ENCODE data around the gene HOXB3.

Gene HOXB3

DNA sequence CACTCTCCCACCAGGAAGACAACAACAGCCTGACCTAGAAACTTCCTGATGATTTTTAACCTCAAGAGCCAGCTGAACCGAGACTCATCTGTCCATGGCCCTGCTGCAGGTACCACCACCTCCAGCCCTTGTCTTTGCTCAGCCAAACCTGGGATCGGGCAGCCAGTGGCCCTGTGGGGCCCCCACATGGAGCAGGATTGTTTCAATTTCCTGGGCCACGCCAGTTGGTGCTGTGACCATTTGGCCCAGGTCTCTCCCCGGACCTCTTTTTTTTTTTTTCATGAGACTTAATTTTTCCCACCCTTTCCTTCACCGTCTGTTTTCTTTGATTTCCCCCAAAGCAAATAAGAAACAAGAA is 36.9 kb downstream of the HOXB3 start:
- DNase-seq = no peak

DNA sequence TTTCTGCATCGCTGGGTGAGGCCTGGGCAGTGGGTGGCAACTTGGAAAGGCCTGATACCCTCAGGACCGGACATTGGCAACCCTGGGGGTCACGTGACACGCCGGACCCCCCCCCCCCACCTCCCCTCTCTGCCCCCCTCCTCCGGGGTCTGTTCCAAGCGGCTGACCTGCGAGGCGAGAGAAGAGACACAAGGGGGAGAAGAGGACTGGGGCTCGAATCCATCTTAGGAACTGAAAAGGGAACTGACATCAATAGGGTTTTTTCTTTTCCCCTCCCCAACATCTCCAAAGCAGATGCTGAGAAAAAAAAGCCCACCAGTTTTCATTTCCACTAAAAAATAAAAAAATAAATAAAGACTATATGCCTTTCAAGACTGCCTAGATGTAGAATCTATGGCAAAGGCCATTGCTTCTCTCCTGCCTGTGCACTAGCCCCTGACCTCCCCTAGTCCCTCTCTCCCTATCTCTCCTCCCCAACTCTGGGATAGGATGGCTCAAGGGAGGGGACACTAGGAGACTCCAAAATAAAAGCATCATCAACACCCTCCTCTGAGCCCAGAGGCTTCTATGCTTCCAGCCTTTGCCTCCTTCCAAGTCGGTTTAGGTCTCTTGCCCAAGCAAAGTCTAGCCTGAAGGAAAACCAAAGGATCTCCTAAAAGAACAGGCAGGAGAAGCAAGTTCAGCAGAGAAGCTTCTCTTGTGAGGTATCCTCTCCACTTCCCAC is 37.4 kb downstream of the HOXB3 start:
- DNase-seq = no peak

DNA sequence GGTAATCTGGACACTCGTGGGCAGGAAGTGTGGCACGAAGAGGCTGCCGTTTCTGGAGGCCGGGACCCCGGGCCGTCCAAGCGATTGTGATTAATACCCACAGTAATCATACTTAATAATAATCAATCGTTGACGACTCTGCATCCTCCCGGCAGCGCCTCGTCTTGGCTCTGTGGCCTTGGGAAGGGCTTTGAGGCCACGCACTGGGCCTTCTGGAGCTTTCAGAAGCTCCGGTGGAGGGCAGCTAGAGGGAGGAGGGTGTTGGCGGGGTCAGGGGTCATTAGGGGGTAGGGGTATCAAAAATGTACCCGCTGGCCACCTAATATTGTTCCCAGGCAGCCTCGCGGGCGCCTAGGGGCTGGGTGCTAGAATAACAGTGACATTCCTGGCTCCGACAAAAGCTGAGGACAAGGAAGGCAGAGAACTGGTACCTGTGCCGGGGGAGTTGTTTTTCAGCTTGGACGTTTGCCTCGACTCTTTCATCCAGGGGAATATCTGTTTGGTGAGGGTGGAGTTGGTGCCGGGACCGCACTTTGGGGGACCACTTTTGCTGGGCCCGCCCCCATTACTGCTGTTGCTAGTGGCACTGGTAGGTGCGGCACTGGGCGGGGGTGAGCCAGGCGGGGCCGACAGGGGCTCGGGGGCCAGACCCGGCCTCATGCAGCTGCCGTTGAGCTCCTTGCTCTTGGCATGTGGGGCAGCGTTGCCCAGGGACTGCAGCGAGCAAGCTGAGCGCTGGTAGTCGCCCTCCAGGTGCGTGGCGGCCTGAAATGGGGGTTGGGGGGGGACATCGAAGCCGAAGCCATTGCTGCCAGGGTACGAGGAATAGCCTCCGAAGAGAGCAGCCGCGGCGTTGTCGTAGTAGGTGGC is 38.2 kb downstream of the HOXB3 start:
- DNase-seq = no peak

DNA sequence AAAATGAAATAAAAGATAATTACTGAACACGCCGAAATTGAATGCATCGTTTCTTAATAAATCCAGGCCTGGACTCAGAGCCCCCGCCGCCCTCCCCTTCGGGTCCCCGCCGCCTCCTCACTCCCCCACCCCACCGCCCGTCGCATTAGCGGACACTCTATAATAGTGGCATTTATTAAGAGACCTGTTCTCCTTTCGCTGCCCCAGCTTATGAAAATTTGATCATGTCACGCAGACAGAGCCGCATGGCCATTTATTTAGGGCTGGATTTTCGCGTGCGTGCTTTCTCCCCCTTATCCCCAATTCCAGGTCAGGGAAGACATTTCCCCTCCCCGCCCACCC is 38.9 kb downstream of the HOXB3 start:
- no peak for DNase-seq

DNA sequence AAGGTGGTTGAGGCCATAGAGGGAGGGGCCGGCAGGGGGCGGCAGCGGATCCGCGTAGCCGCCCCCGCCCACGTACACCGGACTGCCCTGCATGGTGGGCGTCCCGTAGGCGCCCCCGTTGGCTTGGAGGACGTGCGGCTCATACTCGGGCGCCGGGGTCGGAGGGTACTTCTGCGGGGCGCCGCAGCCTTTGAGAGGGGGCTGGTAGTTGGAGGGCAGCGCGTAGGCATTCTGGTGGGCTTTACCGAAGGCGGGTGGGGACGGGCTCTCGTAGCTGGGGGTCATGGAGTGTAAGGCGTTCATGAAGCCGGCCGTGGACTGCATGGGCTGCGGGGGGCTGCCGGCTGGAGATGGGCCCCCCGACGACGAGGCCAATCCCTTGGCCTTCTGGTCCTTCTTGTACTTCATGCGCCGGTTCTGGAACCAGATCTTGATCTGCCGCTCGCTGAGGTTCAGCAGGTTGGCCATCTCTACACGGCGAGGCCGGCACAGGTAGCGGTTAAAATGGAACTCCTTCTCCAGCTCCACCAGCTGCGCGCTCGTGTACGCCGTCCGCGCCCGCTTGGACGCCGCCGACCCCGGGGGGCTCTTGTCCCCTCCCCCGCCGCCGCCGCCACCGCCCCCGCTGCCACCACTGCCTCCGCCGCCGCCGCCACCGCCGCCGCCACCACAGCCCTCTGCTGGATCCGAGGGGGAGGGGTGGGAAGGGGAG is 39.4 kb downstream of the HOXB3 start:
- DNase-seq = no peak

DNA sequence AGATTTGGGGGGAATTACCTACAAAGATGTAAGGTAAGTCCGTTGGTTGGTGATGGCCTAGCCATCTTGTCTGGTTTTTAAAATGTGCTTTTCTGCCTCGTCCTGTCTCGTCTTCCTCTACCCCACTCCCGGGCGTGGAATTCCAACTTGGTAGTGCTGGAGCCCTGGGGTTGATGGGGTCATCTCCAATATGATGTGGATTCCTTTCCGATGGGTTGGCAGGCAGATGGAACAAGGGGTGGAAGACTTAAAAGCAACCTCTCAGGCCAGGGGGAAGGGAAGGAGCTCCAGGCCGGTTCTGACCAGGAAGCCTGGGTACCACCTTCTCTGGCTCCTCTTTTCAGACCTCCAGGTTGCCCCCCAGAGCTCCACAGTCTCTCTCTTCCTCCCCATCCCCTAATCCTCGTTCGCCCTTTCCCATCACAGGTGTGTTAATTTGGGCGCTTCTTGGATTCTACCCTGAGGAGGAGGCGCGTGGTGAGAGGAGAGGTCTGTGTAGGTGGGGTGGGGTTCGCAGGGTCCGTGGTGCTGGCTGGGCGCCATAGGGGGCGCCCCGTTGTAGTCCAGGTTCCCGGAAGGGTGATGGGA is 40.0 kb downstream of the HOXB3 start:
- no peak for DNase-seq

DNA sequence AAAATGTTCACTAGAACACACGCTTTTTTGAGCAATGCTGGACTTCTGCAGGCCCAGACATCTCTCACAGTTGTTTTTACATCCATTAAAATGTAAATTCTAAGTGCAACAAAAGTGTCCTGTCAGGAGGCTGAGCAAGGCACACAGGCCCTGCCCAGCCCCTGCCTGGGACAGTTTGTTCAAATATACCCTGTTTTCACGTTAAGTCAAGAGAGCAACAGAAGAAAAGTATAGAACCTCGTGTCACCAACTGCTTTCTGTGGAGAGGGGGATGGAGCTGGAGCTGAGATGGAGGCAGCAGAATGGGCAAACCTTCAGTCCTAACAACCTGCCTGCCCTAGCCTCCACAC is 40.8 kb downstream of the HOXB3 start:
- DNase-seq = no peak

DNA sequence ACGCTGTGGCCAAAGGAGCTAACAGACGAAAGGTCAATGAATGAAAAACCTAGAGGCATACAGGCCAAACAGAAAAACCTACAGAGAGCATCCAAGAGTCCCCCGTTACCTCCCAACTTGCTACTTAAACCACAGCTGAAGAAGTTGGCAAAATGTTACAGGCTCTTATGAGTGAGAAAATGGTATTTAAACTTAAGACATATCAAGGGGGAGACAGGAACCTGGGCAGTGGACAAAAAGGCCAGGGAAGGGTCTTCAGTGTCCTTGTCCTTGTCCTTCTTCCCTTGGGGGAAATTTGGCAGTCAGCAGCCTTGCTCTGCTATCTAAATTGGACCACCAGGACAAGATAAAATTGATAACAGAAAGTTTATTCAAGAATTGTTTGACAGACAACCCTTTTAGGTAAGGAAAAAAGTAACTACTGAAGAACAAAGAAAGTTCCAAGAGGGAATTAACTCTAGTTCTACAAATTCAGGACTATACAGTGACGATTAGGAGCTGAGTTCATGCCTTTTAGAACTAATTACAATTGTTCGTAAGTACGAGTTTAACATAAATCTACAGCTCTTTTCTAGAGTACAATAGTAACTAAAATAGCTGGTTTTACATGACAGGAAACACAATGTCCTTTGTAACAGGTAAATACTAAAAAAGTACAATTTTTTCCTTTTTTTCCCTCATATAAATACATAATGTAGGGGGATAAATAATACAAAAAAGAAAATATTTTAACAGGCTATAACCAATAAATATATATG is 41.3 kb downstream of the HOXB3 start:
- no peak for DNase-seq

DNA sequence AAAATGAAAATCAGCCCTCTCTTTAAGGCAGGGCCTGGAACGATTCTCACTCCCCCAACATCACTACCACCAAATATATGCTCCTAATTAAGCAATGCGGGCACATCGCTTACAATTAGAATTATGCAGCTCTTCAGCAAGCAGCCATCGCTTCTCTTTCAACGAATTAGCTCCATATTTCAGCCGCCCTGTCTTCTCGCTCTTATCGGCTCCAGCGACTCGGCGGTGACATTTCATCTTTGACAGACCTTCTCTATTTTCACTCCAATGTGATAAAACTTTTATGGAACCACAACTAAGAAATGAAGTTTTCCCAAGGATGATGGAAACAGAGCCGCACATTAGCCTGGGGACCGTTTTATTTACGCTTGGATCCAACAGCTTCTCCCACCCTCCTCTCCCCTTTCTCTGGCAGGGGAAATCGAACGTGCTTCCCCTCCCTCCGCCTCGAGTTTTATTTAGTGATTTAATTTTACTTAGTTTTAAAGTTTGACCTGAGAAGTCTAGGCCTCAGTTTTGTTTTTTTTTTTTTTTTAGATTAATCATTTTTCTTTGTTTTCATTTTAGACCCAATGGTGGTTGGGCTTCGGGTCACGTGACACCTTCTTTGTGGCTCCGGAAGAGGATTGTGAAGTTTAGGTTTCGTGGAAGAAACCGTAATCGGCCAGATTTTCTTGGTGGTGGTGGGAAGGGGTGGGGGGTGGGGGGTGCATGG is 42.1 kb downstream of the HOXB3 start:
- DNase-seq = no peak

DNA sequence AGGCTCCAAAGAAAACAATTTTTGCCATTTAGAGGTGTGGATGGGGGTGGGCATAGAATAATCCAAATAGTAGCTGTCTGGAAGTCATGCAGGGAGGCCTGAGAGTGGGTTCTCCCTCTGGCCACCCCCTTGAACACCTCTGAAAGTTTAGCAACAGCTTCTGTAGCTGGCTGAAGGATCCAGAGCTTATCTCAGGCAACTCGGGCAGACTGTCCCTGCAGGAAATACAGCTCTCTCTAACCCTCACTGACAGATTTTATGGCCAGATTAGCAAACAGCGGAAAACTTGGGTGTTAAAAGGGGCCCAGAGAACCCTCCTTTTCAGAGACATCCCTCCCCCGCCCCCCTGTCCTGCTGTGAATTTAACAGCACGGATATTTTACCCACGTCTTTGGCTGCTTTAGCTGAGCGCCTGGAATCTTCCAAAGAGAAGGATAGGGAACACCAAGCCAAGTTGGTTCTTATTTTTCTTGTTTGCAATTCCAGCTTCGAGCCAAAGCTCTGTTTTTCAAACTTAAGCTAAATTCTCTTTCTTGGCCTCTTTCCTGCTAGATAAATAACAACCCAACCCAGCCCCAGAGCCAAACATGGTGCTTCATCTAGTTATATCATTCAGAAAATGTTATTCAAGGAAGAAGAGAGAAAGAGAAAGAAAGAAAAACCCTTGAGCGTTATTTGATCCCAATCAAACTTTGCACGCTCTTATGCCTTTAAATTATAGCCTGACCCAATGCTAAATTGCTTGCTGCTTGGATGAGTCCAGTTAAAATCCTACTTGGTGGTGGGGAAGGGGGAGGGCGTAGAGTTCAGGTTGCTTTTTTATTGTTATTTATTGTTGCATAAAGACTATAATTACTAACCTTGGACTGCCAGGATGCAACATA is 42.9 kb downstream of the HOXB3 start:
- no peak for DNase-seq

DNA sequence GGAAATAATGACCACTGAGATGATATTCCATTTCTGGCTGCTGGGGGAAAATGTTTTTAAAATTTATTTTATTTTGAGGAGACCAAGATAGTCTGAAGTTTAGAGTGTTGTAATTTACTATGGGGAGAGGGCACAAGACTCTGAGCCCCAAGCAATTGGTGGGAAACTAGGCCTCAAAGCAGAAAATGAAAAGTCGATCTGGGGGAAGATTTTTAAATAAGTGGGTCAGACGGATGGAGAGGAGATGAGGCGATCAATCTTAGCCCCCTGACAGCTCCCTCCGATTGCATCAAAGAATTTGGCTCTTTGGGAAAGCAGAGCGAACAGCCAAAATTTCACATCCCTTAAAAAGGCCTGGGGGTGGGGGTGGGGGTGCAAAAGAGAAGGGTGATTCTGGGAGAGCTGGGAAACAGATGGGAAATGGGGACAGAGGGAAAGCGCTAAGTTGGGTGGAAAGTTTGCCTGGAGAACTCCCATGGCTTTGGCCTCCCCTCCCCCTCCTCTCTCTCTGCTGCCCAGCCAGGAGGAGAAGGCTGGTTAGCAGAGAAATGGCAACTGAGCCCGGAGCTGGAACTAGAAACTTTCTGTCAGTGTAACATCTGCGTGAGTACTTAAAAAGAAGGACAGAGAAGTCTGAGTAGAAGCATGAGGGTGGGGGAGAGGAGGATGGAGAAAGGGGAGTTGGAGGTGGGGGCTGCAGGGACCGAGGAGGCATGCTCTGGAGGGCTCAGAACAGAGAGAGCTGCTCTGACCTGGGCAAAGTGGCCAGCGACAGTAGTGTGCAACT is 43.7 kb downstream of the HOXB3 start:
- no peak for DNase-seq

DNA sequence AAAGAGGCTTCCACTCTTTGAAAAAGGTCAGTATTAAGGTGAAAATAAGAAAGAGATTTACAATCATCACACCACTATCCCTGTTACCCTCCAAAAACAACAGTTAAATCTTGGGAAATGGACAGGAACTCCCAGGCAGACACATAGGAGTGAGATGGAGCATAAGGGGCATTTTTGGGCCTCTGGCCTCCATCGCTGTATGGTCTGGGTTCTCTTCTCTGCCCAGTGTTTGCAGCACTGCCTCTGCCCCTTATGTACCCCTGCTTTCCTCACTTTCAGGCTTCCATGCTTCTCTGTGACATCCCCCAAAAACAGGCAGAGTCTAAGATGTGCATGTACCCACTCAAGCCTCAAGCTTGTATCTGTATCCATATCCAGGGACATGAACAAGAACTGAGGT is 44.5 kb downstream of the HOXB3 start:
- no peak for DNase-seq

DNA sequence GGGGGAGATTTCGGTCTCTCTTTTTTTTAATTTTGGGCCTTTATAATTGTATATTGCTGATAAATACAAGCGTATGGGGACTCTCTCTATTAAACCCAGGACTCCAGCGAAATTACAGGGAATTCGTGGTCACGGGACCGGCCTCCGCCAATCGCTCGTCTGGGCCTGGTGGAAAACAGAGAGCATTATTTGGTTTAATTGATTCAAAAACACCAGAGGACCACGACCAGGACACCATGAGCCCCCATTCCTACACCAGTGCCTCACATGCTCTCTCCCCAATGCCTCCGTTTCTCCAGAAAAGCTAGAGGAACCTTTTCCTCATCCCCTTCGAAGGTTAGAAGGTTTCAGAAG is 45.0 kb downstream of the HOXB3 start, which contains the start of gene HOXB2:
Gene HOXB2 (minus strand): TSS at position 88 of the 354 bp plus-strand sequence. CDS start 198 bp downstream, outside the sequence.
- no peak for DNase-seq

DNA sequence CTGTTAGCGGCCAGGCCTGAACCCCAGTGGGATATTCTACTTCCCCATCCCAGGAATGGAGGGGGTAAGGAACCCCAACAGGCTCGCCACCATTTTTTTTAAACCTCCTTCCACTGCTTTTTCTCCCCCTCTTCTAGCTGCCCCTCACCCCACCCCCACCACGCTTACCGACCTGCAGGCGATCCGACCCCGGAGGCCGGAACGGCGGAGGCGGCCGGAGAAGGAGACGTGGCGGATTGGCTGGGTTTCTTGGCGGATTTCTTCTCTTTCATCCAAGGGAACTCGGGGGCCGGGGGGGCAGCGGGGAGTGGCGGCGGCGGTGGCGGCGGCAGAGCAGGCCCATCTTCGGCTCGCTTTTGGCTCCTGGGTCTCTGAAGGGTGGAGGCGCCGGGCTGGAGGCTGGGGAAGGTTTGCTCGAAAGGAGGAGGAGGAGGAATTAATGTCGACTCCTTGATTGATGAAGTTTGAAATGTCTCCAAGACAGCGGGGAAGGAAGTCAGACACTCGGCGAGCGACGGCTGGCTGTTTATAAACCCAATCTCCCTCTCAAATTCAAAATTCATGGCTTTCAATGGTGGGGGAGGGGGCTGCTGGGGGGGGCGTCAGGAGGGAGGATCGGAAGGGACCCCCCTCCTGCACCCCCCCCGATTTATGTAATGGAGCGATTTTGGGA is 45.6 kb downstream of the HOXB3 start:
- DNase-seq = no peak

DNA sequence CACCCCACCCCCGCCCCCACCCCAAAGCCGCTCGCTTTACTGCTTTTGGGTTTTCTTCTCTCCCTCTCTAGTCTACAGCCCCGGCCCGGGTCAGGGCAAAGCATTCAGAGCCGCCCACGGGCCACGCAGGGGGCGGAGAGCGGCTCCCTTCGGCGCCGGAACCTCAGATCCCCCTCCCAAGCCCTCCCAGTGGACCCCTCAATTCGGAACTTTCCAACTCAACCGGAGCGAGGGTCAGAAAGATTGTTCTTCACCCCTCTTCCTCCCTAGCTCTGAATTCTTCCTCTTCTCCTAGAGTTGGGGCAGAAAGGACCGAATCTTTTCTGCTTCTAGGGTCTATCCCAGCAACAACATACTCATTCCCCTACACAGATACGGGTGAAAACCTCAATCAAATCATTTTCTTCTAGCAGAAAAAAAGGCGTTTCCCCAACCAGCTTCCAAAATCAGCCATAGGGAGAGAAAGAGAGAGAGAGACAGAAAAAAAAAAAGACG is 46.1 kb downstream of the HOXB3 start:
- peak; percentile 28 for DNase-seq

DNA sequence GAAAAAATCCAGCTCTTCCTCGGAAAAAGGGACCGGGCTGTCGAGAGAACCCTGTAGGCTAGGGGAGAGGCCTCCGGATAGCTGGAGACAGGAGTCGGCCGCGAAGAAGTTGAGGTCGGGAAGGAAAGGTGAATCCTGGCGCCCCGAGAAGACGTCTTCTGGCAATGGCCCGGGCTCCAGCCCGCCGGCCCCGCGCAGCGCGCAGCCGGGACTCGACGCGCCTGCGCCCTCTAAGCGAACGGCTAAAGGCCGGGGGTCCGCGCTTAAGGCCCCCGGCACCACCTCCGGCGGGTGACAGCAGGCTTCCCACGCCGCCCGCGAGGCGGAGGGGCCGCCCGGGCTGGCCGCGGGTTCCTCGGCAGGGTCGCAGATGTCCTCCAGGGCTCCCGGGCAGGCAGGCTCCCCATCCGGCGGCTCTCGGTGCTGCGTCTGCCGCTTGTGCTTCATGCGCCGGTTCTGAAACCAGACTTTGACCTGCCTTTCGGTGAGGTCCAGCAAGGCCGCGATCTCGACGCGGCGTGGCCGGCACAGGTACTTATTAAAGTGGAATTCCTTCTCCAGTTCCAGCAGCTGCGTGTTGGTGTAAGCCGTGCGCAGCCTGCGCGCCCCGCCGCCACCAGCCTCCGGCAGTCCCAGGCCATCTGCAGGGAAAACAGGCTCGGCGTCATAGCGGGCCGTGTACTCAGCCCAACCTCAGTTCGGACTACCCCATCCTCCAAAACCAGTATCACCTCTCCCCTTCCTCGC is 46.8 kb downstream of the HOXB3 start:
- peak; percentile 27 for DNase-seq

DNA sequence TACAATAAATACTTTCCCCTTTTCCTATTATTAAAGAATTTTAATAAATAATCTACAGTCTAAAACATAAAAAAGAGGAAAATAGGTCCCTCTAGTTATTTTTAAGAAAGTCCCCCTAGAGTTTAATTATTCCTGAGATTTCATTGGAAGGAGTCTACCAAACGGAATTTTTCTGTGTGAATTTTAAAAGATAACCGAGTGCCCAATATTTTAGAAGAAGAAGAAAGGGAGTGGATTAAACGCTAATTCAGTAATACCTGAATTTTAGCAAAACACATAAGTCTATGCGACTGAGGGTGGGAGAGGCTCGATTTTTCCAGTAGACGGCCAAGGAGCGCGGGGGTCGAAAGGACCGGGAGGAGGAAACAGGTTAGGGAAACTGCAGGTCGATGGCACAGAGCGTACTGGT is 47.3 kb downstream of the HOXB3 start:
- no peak for DNase-seq

DNA sequence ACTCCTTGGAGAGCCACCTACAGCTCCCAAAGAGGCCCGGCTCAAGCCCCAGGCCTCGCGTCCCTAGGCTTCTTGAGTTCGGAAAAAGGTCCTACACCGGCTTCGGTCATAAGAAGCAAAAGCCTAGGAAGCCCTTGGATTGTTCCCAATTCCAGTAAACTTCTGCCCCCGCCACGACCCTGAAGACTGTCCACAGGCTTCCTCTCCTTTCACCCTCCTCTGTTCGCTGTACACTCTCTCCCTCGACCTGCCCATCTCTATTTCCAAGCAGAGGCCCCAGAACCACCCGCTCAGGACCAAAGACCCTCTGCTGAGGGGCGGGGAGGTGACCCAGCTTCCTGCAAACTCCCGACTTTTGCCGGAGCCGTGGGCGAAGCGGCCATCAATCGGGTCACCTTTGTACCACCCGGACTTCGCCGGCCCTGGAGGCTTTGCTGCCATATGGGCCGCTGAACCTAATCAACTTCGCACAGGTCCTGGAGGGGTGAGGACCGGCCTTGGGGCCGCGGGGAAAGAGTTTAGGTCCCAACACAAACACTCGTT is 47.9 kb downstream of the HOXB3 start:
- no peak for DNase-seq

All from activated T-cell treated with anti-CD3 and anti-CD28 coated beads for 4 hours (primary cell).